Osteocyte (in vitro differentiated cells): ENCODE measurements around the gene DHH. TPM values are rescaled to one million over a fixed set of nuclear protein-coding genes. Genes with fewer than 3 reads are reported as not detected.

Source experiments
- DNase-seq: peaks from one replicate; pipeline ENCODE4 v3.0.0; 2021; ENCODE audit warnings: mixed read lengths; ENCODE audit not compliant: unreplicated experiment; ENCODE audit errors: extremely low spot score
- H3K27ac Mint-ChIP-seq: one replicate; pipeline ENCODE4 v1.8.0; 2021; ENCODE audit warnings: mild to moderate bottlenecking, mixed read lengths; ENCODE audit not compliant: unreplicated experiment
- H3K27me3 Mint-ChIP-seq: one replicate; pipeline ENCODE4 v1.8.0; 2021; ENCODE audit warnings: mixed read lengths; ENCODE audit not compliant: unreplicated experiment
- H3K36me3 Mint-ChIP-seq: one replicate; pipeline ENCODE4 v1.8.0; 2021; ENCODE audit warnings: mixed read lengths; ENCODE audit not compliant: unreplicated experiment
- H3K4me1 Mint-ChIP-seq: one replicate; pipeline ENCODE4 v1.8.0; 2021; ENCODE audit warnings: mixed read lengths; ENCODE audit not compliant: unreplicated experiment
- H3K4me3 Mint-ChIP-seq: one replicate; pipeline ENCODE4 v1.8.0; 2021; ENCODE audit warnings: mild to moderate bottlenecking, moderate library complexity, mixed read lengths; ENCODE audit not compliant: unreplicated experiment
- H3K9me3 Mint-ChIP-seq: one replicate; pipeline ENCODE4 v1.8.0; 2021; ENCODE audit warnings: mixed read lengths; ENCODE audit not compliant: unreplicated experiment
- CTCF ChIP-seq: fragments of 200-600 bp; sonication (generic); IDR thresholded peaks from 2 replicates; pipeline ENCODE4 v1.5.0; 2021; ENCODE audit warnings: antibody characterized with exemption, mild to moderate bottlenecking, moderate library complexity
- total RNA-seq: library from RNA; stranded (reverse); gene quantifications from 2 replicates; pipeline ENCODE4 v1.2.1, GENCODE V29; 2021

DHH gene
- total RNA-seq, 1 donor from 2014 or later = 0.13 TPM

DNA sequence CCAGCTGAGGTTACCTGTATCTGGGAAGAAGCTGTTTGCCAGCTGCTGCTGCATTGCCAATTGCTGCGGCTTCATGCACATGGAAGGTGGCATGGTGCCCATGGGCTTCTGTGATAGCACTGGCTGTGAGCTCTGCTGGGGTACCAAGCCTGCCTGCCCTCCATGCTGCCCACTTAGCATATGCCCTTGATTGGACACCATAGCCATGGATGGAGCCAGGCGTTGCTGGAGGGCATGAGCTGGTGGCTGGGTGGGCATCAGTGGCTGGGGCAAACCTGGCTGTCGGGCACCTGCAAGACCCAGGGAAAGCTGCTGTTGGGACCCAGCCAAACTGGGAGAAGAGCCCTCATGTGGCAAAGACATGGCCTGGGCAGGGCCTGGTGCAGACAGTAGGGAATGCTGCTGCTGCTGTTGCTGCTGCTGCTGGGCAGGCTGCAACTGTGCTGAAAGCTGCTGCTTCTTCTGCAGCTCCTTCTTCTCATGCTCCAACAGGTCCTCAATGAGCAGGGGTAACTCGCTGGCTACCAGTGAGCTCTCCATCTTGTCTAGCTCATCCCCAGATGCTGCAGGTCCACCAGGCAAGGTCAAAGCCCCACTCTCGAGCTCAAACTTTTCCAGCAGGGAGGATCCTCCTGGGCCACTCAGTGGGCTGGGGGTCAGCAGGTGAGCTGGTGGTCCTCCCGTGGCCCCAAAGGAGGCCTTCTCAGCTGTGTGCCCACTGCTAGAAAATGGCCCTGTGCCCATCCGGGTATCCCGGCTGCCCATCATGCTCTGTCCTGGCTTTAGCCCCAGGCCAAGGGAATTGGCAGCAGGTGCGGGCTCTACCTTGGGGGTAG, 57.3 kb downstream of the DHH start:
- Mint-ChIP-seq H3K4me3 (no peak overlapping the region), H3K4me1 (no peaks in the 10 kb centered on the region), H3K27me3 (no peaks in the 10 kb centered on the region), H3K27ac (no peak overlapping the region), H3K36me3 (peaks cover 28% of the 10 kb centered on the region), H3K9me3 (no peaks in the 10 kb centered on the region)
- no peak for DNase-seq
- no peak for TF ChIP-seq CTCF

Other genes starting within 250 kb of the DHH start
- gene DDX23, start 242.6 kb downstream of the DHH start, total RNA-seq = 67.3 and 72.2 TPM in 2 replicates
- 0.89 and 1.0 TPM in 2 replicates for gene RND1, start 228.9 kb downstream of the DHH start, total RNA-seq
- 16.2 and 16.4 TPM in 2 replicates for gene FKBP11, start 169.3 kb downstream of the DHH start, total RNA-seq
- 138 and 144 TPM in 2 replicates for gene ARF3, start 137.3 kb downstream of the DHH start, total RNA-seq
- gene WNT10B, start 123.1 kb downstream of the DHH start, total RNA-seq = not detected in 2 replicates
- not detected in 2 replicates for gene WNT1, start 116.5 kb downstream of the DHH start, total RNA-seq
- 0.08 and 0.26 TPM in 2 replicates for gene DDN, start 95.4 kb downstream of the DHH start, total RNA-seq
- gene PRKAG1, start 76.0 kb downstream of the DHH start, total RNA-seq = 75.6 and 80.6 TPM in 2 replicates
- 91.2 and 97.5 TPM in 2 replicates for gene KMT2D, start 34.0 kb downstream of the DHH start, total RNA-seq
- 0.86 and 1.2 TPM in 2 replicates for gene RHEBL1, start 24.8 kb downstream of the DHH start, total RNA-seq
- 85.2 and 86.1 TPM in 2 replicates for gene LMBR1L, start 16.0 kb upstream of the DHH start, total RNA-seq
- gene TUBA1B, start 36.6 kb upstream of the DHH start, total RNA-seq = 497 and 503 TPM in 2 replicates
- 466 and 471 TPM in 2 replicates for gene TUBA1A, start 94.3 kb upstream of the DHH start, total RNA-seq
- gene TUBA1C, start 170.3 kb upstream of the DHH start, total RNA-seq = 136 and 142 TPM in 2 replicates
- not detected in 2 replicates for gene PRPH, start 200.3 kb upstream of the DHH start, total RNA-seq
- 8.0 and 9.6 TPM in 2 replicates for gene TROAP, start 228.5 kb upstream of the DHH start, total RNA-seq
- 0.16 TPM in 1 of 2 replicates, not detected in the other for gene C1QL4, start 242.4 kb upstream of the DHH start, total RNA-seq